ENCODE results near the gene ALCAM.
A peak's percentile ranks its signal among the peaks of the same experiment; 100 is the strongest.

Gene ALCAM

GRCh38 chr3:105368566-105369499 is 2.1 kb downstream of the ALCAM start:
- no peak for TF ChIP-seq CTCF (IDR thresholded peaks at IDR 0.05; ENCODE audit: insufficient read depth, low read depth, low read length, missing control alignments)
- peak overlapping the region; percentile 97 for H3K4me3 ChIP-seq (ENCODE audit: low read length)
- DNase-seq (ENCODE audit: low read depth), result peak; percentile 97

- peak; percentile 67 for TF ChIP-seq CTCF (IDR thresholded peaks at IDR 0.05; ENCODE audit: insufficient read depth, low read depth, low read length, missing control alignments)
- DNase-seq (ENCODE audit: low read depth), result peak; percentile 68
- peak overlapping the region; percentile 97 for H3K4me3 ChIP-seq (ENCODE audit: low read length)
Measured at GRCh38 chr3:105369500-105370371, 3.0 kb downstream of the ALCAM start.

GRCh38 chr3:105373383-105373782 is 6.7 kb downstream of the ALCAM start:
- H3K4me3 ChIP-seq (ENCODE audit: low read length), result no peak overlapping the region
- peak; percentile 45 for DNase-seq (ENCODE audit: low read depth)
- TF ChIP-seq CTCF (IDR thresholded peaks at IDR 0.05; ENCODE audit: insufficient read depth, low read depth, low read length, missing control alignments), result no peak

GRCh38 chr3:105375750-105376511 is 9.2 kb downstream of the ALCAM start:
- no peak for DNase-seq (ENCODE audit: low read depth)
- no peak for TF ChIP-seq CTCF (IDR thresholded peaks at IDR 0.05; ENCODE audit: insufficient read depth, low read depth, low read length, missing control alignments)
- no peak overlapping the region for H3K4me3 ChIP-seq (ENCODE audit: low read length)

- no peak for DNase-seq (ENCODE audit: low read depth)
- no peak overlapping the region for H3K4me3 ChIP-seq (ENCODE audit: low read length)
- TF ChIP-seq CTCF (IDR thresholded peaks at IDR 0.05; ENCODE audit: insufficient read depth, low read depth, low read length, missing control alignments), result no peak
Measured at GRCh38 chr3:105377716-105378115, 11.0 kb downstream of the ALCAM start.

- no peak for DNase-seq (ENCODE audit: low read depth)
- TF ChIP-seq CTCF (IDR thresholded peaks at IDR 0.05; ENCODE audit: insufficient read depth, low read depth, low read length, missing control alignments), result no peak
- H3K4me3 ChIP-seq (ENCODE audit: low read length), result no peak overlapping the region
Measured at GRCh38 chr3:105385179-105385578, 18.5 kb downstream of the ALCAM start.

All from epithelial cell of esophagus (primary cell).